Mesenchymal stem cell (in vitro differentiated cells and primary cell): ENCODE results near the gene MERTK.

Experiments
- DNase-seq: peaks from one replicate; pipeline ENCODE4 v3.0.0-alpha.2; 2013
- H2AFZ ChIP-seq: one replicate; pipeline ENCODE4 v1.6.1; 2013; ENCODE audit warnings: low read depth, mild to moderate bottlenecking, control low read depth, inconsistent platforms, low read length, moderate library complexity
- H2AK5ac ChIP-seq: 2 replicates; pipeline ENCODE4 v1.6.1; 2013; ENCODE audit warnings: low read length, moderate library complexity, mild to moderate bottlenecking, inconsistent platforms; ENCODE audit not compliant: severe bottlenecking
- H2BK120ac ChIP-seq: one replicate; pipeline ENCODE4 v1.6.1; 2013; ENCODE audit warnings: low read depth, mild to moderate bottlenecking, inconsistent platforms, low read length, moderate library complexity
- H2BK12ac ChIP-seq, 2 experiments: one replicate each; pipeline ENCODE4 v1.6.1; 2013; ENCODE audit warnings: inconsistent platforms in 2 of 2, low read length in 2 of 2, mild to moderate bottlenecking in 2 of 2, moderate library complexity in 2 of 2, control low read depth in 1 of 2
- H2BK15ac ChIP-seq: one replicate; pipeline ENCODE4 v1.6.1; 2013; ENCODE audit warnings: mild to moderate bottlenecking, low read depth, inconsistent platforms; ENCODE audit not compliant: poor library complexity, severe bottlenecking
- H2BK5ac ChIP-seq: 2 replicates; pipeline ENCODE4 v1.6.1; 2013; ENCODE audit warnings: low read depth, mild to moderate bottlenecking, low read length, control low read depth, inconsistent platforms; ENCODE audit not compliant: poor library complexity, severe bottlenecking
- H3K14ac ChIP-seq, 2 experiments: one replicate each; pipeline ENCODE4 v1.6.1; 2013; ENCODE audit warnings: inconsistent platforms in 2 of 2, low read length in 2 of 2, control low read depth in 1 of 2, mild to moderate bottlenecking in 1 of 2, moderate library complexity in 1 of 2
- H3K18ac ChIP-seq, 2 experiments: one replicate each; pipeline ENCODE4 v1.6.1; 2013; ENCODE audit warnings: inconsistent platforms in 2 of 2, low read length in 2 of 2, control low read depth in 1 of 2, low read depth in 1 of 2, mild to moderate bottlenecking in 1 of 2
- H3K23ac ChIP-seq, 2 experiments: one replicate each; pipeline ENCODE4 v1.6.1; 2013; ENCODE audit warnings: inconsistent platforms in 2 of 2, low read length in 2 of 2, mild to moderate bottlenecking in 2 of 2, moderate library complexity in 2 of 2, control low read depth in 1 of 2
- H3K27ac ChIP-seq: 2 replicates; pipeline ENCODE4 v1.5.1; 2013; ENCODE audit warnings: mild to moderate bottlenecking, moderate library complexity, low read length, control low read depth, inconsistent platforms; ENCODE audit not compliant: poor library complexity, severe bottlenecking
- H3K27me3 ChIP-seq, 2 experiments: 2 replicates each; pipeline versions ENCODE4 v1.6.1 to v1.7.0; 2013; ENCODE audit warnings: low read length in 2 of 2, mild to moderate bottlenecking in 2 of 2, moderate library complexity in 2 of 2, control low read depth in 1 of 2, inconsistent platforms in 1 of 2; ENCODE audit not compliant: control insufficient read depth in 1 of 2, insufficient read depth in 1 of 2
- H3K36me3 ChIP-seq, 2 experiments: 2 replicates each; pipeline versions ENCODE4 v1.6.1 to v1.7.0; 2013; ENCODE audit warnings: low read length in 2 of 2, control low read depth in 1 of 2, inconsistent platforms in 1 of 2, low read depth in 1 of 2, mild to moderate bottlenecking in 1 of 2; ENCODE audit not compliant: insufficient read depth in 2 of 2, control insufficient read depth in 1 of 2
- H3K4ac ChIP-seq, 2 experiments: one replicate each; pipeline ENCODE4 v1.6.1; 2013; ENCODE audit warnings: inconsistent platforms in 2 of 2, low read length in 2 of 2, mild to moderate bottlenecking in 2 of 2, moderate library complexity in 2 of 2, control low read depth in 1 of 2, low read depth in 1 of 2
- H3K4me1 ChIP-seq: 2 replicates; pipeline ENCODE4 v1.6.1; 2013; ENCODE audit warnings: low read depth, low read length, control low read depth; ENCODE audit not compliant: control insufficient read depth, insufficient read depth
- H3K4me2 ChIP-seq: 2 replicates; pipeline ENCODE4 v1.6.1; 2013; ENCODE audit warnings: low read length, mild to moderate bottlenecking, inconsistent platforms; ENCODE audit not compliant: poor library complexity, severe bottlenecking
- H3K4me3 ChIP-seq, 2 experiments: 2 replicates each; pipeline versions ENCODE4 v1.5.1 to v1.7.0; 2013; ENCODE audit warnings: low read length in 2 of 2, mild to moderate bottlenecking in 2 of 2, control low read depth in 1 of 2, low read depth in 1 of 2; ENCODE audit not compliant: insufficient read depth in 1 of 2
- H3K79me1 ChIP-seq: replicated peaks from 2 replicates; pipeline ENCODE4 v1.6.1; 2013; ENCODE audit warnings: mild to moderate bottlenecking, control low read depth, low read length, inconsistent platforms; ENCODE audit not compliant: poor library complexity, severe bottlenecking
- H3K9ac ChIP-seq: 2 replicates; pipeline ENCODE4 v1.7.0; 2013; ENCODE audit warnings: mild to moderate bottlenecking, low read length, moderate library complexity
- H3K9me3 ChIP-seq: 2 replicates; pipeline ENCODE4 v1.7.0; 2013; ENCODE audit warnings: mild to moderate bottlenecking, low read length; ENCODE audit not compliant: control insufficient read depth
- H4K8ac ChIP-seq: one replicate; pipeline ENCODE4 v1.6.1; 2013; ENCODE audit warnings: inconsistent platforms, mild to moderate bottlenecking, low read length, moderate library complexity
- H4K91ac ChIP-seq: one replicate; pipeline ENCODE4 v1.6.1; 2013; ENCODE audit warnings: mild to moderate bottlenecking, low read length, inconsistent platforms
- WGBS: methylation state at CpG from one replicate; pipeline ENCODE4 v1.1.7; 2013; ENCODE audit warnings: mixed read lengths; 5-methylcytosine and 5-hydroxymethylcytosine counted together

Gene MERTK

GRCh38 chr2:111917106-111917505 lies 18.7 kb downstream of the MERTK start:
- Histone ChIP-seq H3K4me3 (no peak overlapping the region), H3K36me3 (peaks cover 0 to 8% of the 10 kb centered on the region in 2 experiments), H2BK12ac (no peak overlapping the region), H2BK120ac (no peak overlapping the region), H2BK15ac (no peak overlapping the region), H4K8ac (no peak overlapping the region), H3K18ac (no peak overlapping the region), H2BK5ac (no peak overlapping the region), H3K4me2 (no peak overlapping the region), H3K9me3 (no peaks in the 10 kb centered on the region), H3K27ac (no peak overlapping the region), H3K9ac (no peak overlapping the region), H3K14ac (peak overlapping the region in 1 of 2 experiments; percentile 18), H3K79me1 (peaks cover 34% of the 10 kb centered on the region), H2AK5ac (peak overlapping the region; percentile 49), H3K4ac (no peak overlapping the region), H3K4me1 (peaks cover 14% of the 10 kb centered on the region), H2AFZ (no peak overlapping the region), H4K91ac (no peak overlapping the region), H3K27me3 (no peaks in the 10 kb centered on the region), H3K23ac (no peak overlapping the region)
- no peak for DNase-seq
- 96% methylated on average over 3 of the region's 3 CpGs for WGBS

GRCh38 chr2:111918383-111918806 lies 20.0 kb downstream of the MERTK start:
- Histone ChIP-seq H3K14ac (no peak overlapping the region), H3K18ac (no peak overlapping the region), H3K79me1 (peaks cover 41% of the 10 kb centered on the region), H3K4me2 (no peak overlapping the region), H2AK5ac (no peak overlapping the region), H3K36me3 (peaks cover 0 to 16% of the 10 kb centered on the region in 2 experiments), H2BK120ac (no peak overlapping the region), H3K9me3 (no peaks in the 10 kb centered on the region), H4K8ac (no peak overlapping the region), H2BK5ac (no peak overlapping the region), H3K4ac (no peak overlapping the region), H3K4me3 (no peak overlapping the region), H3K4me1 (peaks cover 17% of the 10 kb centered on the region), H3K27me3 (no peaks in the 10 kb centered on the region), H3K27ac (no peak overlapping the region), H3K9ac (no peak overlapping the region), H2AFZ (no peak overlapping the region), H2BK15ac (no peak overlapping the region), H3K23ac (no peak overlapping the region), H2BK12ac (no peak overlapping the region), H4K91ac (no peak overlapping the region)
- no peak for DNase-seq
- 100% methylated on average over 1 of the region's 1 CpG for WGBS

GRCh38 chr2:111919365-111919764 lies 21.0 kb downstream of the MERTK start:
- H2BK12ac ChIP-seq = no peak overlapping the region
- H3K18ac ChIP-seq = no peak overlapping the region
- H3K27me3 ChIP-seq = peaks cover 0 to 3% of the 10 kb centered on the region in 2 experiments
- no peak overlapping the region for H3K9ac ChIP-seq
- WGBS = 57% methylated on average over 2 of the region's 2 CpGs
- H2AK5ac ChIP-seq = peak overlapping the region; percentile 86
- H3K4me1 ChIP-seq = peaks cover 17% of the 10 kb centered on the region
- no peak overlapping the region for H2BK15ac ChIP-seq
- no peak for DNase-seq
- no peak overlapping the region for H3K14ac ChIP-seq
- H3K4ac ChIP-seq = no peak overlapping the region
- no peak overlapping the region for H3K4me3 ChIP-seq
- no peak overlapping the region for H3K23ac ChIP-seq
- H3K79me1 ChIP-seq = peaks cover 47% of the 10 kb centered on the region
- no peak overlapping the region for H2BK120ac ChIP-seq
- no peak overlapping the region for H3K4me2 ChIP-seq
- H3K9me3 ChIP-seq = no peaks in the 10 kb centered on the region
- H4K8ac ChIP-seq = no peak overlapping the region
- H2BK5ac ChIP-seq = no peak overlapping the region
- H3K36me3 ChIP-seq = peaks cover 0 to 16% of the 10 kb centered on the region in 2 experiments
- no peak overlapping the region for H4K91ac ChIP-seq
- H3K27ac ChIP-seq = no peak overlapping the region
- H2AFZ ChIP-seq = no peak overlapping the region

- Histone ChIP-seq H2BK5ac (no peak overlapping the region), H3K27me3 (peaks cover 0 to 9% of the 10 kb centered on the region in 2 experiments), H2AK5ac (no peak overlapping the region), H3K9ac (no peak overlapping the region), H2BK12ac (peak overlapping the region in 1 of 2 experiments; percentile 74), H2BK15ac (no peak overlapping the region), H3K4me2 (no peak overlapping the region), H3K4ac (no peak overlapping the region), H2BK120ac (no peak overlapping the region), H3K14ac (peak overlapping the region in 1 of 2 experiments; percentile 87), H3K23ac (no peak overlapping the region), H3K4me3 (no peak overlapping the region), H4K8ac (no peak overlapping the region), H2AFZ (no peak overlapping the region), H3K18ac (no peak overlapping the region), H3K27ac (peak overlapping the region; percentile 28), H3K79me1 (peaks cover 50% of the 10 kb centered on the region), H3K36me3 (peaks cover 0 to 16% of the 10 kb centered on the region in 2 experiments), H3K4me1 (peaks cover 17% of the 10 kb centered on the region), H3K9me3 (no peaks in the 10 kb centered on the region), H4K91ac (no peak overlapping the region)
- 76% methylated on average over 5 of the region's 8 CpGs for WGBS
- peak; percentile 27 for DNase-seq
Measured at GRCh38 chr2:111919794-111920608, 21.6 kb downstream of the MERTK start.
